HepG2 (cell line): ENCODE results near the gene PRMT2. TPM values are rescaled to one million over a fixed set of nuclear protein-coding genes. Genes with fewer than 3 reads are reported as not detected.
A peak's percentile ranks its signal among the peaks of the same experiment; 100 is the strongest.

ENCODE experiments used
- ETV5 ChIP-seq: IDR thresholded peaks from 2 replicates; pipeline ENCODE4 v1.6.1; 2018; ENCODE audit warnings: missing biosample characterization, missing genetic modification reagents, inconsistent platforms, borderline replicate concordance
- GABPB1 ChIP-seq: IDR thresholded peaks from 2 replicates; pipeline ENCODE4 v1.6.1; 2016; ENCODE audit warnings: mild to moderate bottlenecking, missing genetic modification reagents, moderate library complexity, missing compliant biosample characterization
- IKZF4 ChIP-seq: sonication (generic); formaldehyde crosslinking; IDR thresholded peaks from 2 replicates; pipeline ENCODE4 v1.5.1; 2020; ENCODE audit warnings: borderline replicate concordance, mild to moderate bottlenecking, low read depth, missing genetic modification reagents; ENCODE audit errors: not compliant biosample characterization
- KDM2A ChIP-seq: sonication (generic); formaldehyde crosslinking; IDR thresholded peaks from 2 replicates; pipeline ENCODE4 v1.4.0; 2020; ENCODE audit warnings: low read depth, missing genetic modification reagents, borderline replicate concordance
- PATZ1 ChIP-seq: sonication (generic); formaldehyde crosslinking; IDR thresholded peaks from 2 replicates; pipeline ENCODE4 v1.4.0; 2020; ENCODE audit warnings: missing genetic modification reagents
- RNF2 ChIP-seq: fragments of 450-650 bp; conservative IDR thresholded peaks from 2 replicates; pipeline ENCODE4 v1.6.1; 2016; ENCODE audit warnings: low read depth
- SALL1 ChIP-seq: sonication (generic); formaldehyde crosslinking; IDR thresholded peaks from 2 replicates; pipeline ENCODE4 v1.8.0; 2022; ENCODE audit warnings: mild to moderate bottlenecking, missing genetic modification reagents
- TBL1XR1 ChIP-seq: fragments of 150-350 bp; IDR thresholded peaks from 2 replicates; pipeline ENCODE4 v1.6.1; 2014; ENCODE audit warnings: borderline replicate concordance, low read length; ENCODE audit not compliant: partially characterized antibody
- TOPORS ChIP-seq: sonication (generic); formaldehyde crosslinking; IDR thresholded peaks from 2 replicates; pipeline ENCODE4 v1.8.0; 2023; ENCODE audit warnings: mild to moderate bottlenecking, missing genetic modification reagents
- XRCC5 ChIP-seq: fragments of 200-400 bp; formaldehyde crosslinking; optimal IDR thresholded peaks from 2 replicates; pipeline ENCODE3; 2017; ENCODE audit warnings: mild to moderate bottlenecking, low read length
- ZBTB25 ChIP-seq: IDR thresholded peaks from 2 replicates; pipeline ENCODE4 v1.6.1; 2018; ENCODE audit warnings: missing genetic modification reagents
- ZBTB3 ChIP-seq: sonication (generic); formaldehyde crosslinking; IDR thresholded peaks from 2 replicates; pipeline ENCODE4 v1.4.0; 2020; ENCODE audit warnings: low read depth, mild to moderate bottlenecking, moderate library complexity, missing genetic modification reagents, borderline replicate concordance
- ZNF687 ChIP-seq: sonication (generic); formaldehyde crosslinking; IDR thresholded peaks from 2 replicates; pipeline ENCODE4 v1.5.1; 2020; ENCODE audit warnings: mild to moderate bottlenecking, missing genetic modification reagents, moderate library complexity
- ZNF746 ChIP-seq: sonication (generic); formaldehyde crosslinking; IDR thresholded peaks from 2 replicates; pipeline ENCODE4 v1.8.0; 2022; ENCODE audit warnings: mild to moderate bottlenecking, missing genetic modification reagents
- polyA plus RNA-seq, 8 experiments: library from polyadenylated mRNA; depleted of rRNA in 3 of 8; stranded (reverse) in 7 of 8; unstranded in 1 of 8; fragments of >200 nt; fragmentation: Illumina TruSeq in 4 of 8; extraction: Trizol in 4 of 8; gene quantifications; 2 replicates each; pipeline versions ENCODE4 v1.2.1 to v1.2.3, GENCODE V29; 2011 to 2016; ENCODE audit warnings: low read depth in 4 of 8, missing spikeins in 1 of 8, mixed read lengths in 1 of 8; ENCODE audit not compliant: insufficient read depth in 1 of 8
- total RNA-seq, 5 experiments: library from RNA; depleted of rRNA; stranded (reverse); fragments of >200 nt; fragmentation: Illumina TruSeq; extraction: Trizol; gene quantifications; 2 replicates each; pipeline ENCODE4 v1.2.3, GENCODE V29; 2016; ENCODE audit warnings: low read depth in 1 of 5
- TF ChIP-seq, protein P1 (sequence below): sonication (generic); formaldehyde crosslinking; IDR thresholded peaks from 2 replicates; pipeline ENCODE4 v1.9.0; 2022; ENCODE audit warnings: missing genetic modification reagents, mild to moderate bottlenecking, borderline replicate concordance
- TF ChIP-seq, protein P2 (sequence below): sonication (generic); formaldehyde crosslinking; IDR thresholded peaks from 2 replicates; pipeline ENCODE4 v1.8.1; 2023; ENCODE audit warnings: missing genetic modification reagents, inconsistent platforms, borderline replicate concordance

Gene PRMT2
- total and polyA plus RNA-seq, 2 of the 13 experiments (the other 11 are each of a cell fraction or from before 2014, with no cell fraction given), result 54.4 to 78.8 TPM

GRCh38 chr21:46666941-46667740, 31.7 kb downstream of the PRMT2 start (continued):
- no peak for TF ChIP-seq ZNF687 (CRISPR knock-in tag)
- peak; percentile 71 for TF ChIP-seq GABPB1 (CRISPR knock-in tag)
- TF ChIP-seq, protein P1, sequence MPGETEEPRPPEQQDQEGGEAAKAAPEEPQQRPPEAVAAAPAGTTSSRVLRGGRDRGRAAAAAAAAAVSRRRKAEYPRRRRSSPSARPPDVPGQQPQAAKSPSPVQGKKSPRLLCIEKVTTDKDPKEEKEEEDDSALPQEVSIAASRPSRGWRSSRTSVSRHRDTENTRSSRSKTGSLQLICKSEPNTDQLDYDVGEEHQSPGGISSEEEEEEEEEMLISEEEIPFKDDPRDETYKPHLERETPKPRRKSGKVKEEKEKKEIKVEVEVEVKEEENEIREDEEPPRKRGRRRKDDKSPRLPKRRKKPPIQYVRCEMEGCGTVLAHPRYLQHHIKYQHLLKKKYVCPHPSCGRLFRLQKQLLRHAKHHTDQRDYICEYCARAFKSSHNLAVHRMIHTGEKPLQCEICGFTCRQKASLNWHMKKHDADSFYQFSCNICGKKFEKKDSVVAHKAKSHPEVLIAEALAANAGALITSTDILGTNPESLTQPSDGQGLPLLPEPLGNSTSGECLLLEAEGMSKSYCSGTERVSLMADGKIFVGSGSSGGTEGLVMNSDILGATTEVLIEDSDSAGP, result no peak
- TF ChIP-seq TBL1XR1, result no peak
- TF ChIP-seq KDM2A, result peak; percentile 78; the same call in 1 of the 2 replicates
- TF ChIP-seq, protein P2, sequence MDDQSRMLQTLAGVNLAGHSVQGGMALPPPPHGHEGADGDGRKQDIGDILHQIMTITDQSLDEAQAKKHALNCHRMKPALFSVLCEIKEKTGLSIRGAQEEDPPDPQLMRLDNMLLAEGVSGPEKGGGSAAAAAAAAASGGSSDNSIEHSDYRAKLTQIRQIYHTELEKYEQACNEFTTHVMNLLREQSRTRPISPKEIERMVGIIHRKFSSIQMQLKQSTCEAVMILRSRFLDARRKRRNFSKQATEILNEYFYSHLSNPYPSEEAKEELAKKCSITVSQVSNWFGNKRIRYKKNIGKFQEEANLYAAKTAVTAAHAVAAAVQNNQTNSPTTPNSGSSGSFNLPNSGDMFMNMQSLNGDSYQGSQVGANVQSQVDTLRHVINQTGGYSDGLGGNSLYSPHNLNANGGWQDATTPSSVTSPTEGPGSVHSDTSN (CRISPR knock-in tag), result no peak
- TF ChIP-seq SALL1 (CRISPR knock-in tag), result no peak
- TF ChIP-seq ZNF746, result 0 out of 2 replicates have a peak, but pooled peaks have one; percentile 11
- TF ChIP-seq ETV5 (CRISPR knock-in tag), result no peak
- TF ChIP-seq TOPORS (CRISPR knock-in tag), result 0 out of 2 replicates have a peak, but pooled peaks have one; percentile 39
- TF ChIP-seq RNF2, result no peak
- no peak; the same call in 1 of the 2 replicates for TF ChIP-seq PATZ1 (CRISPR knock-in tag)
- no peak for TF ChIP-seq ZBTB25 (CRISPR knock-in tag)
- peak; percentile 28 for TF ChIP-seq XRCC5
- TF ChIP-seq ZBTB3, result no peak
- TF ChIP-seq IKZF4 (CRISPR knock-in tag), result no peak
